H1 (cell line): ENCODE measurements around the gene CFLAR. TPM values are rescaled to one million over a fixed set of nuclear protein-coding genes. Genes with fewer than 3 reads are reported as not detected.

Experiments used
- CTCF ChIA-PET: fragments of 300-600 bp; sonication (Branson Sonifier 250); formaldehyde crosslinking; loops from one replicate; lab custom pipeline; 2021; ENCODE audit not compliant: partially characterized antibody; lab: Charles Lee
- POLR2A ChIA-PET: fragments of 300-600 bp; sonication (Branson Sonifier 250); formaldehyde crosslinking; loops from one replicate; lab custom pipeline; 2021; ENCODE audit warnings: inconsistent platforms; ENCODE audit not compliant: partially characterized antibody; lab: Charles Lee
- DNase-seq, 2 experiments: peaks; one replicate each; pipeline versions ENCODE4 v3.0.0 to v3.0.0-alpha.2; 2010 to 2022; ENCODE audit warnings: low spot score in 2 of 2, low read depth in 1 of 2, mixed read lengths in 1 of 2
- FAIRE-seq: peaks from 2 replicates; lab custom pipeline; 2011; peaks lifted over from hg19 to GRCh38; lab: Jason Lieb, UNC
- H2AFZ ChIP-seq: 2 replicates; pipeline ENCODE4 v1.8.1; 2012; ENCODE audit warnings: low read length, inconsistent platforms
- H2AK5ac ChIP-seq: 2 replicates; pipeline ENCODE4 v1.6.1; 2013; ENCODE audit warnings: low read depth, low read length
- H2BK120ac ChIP-seq: replicated peaks from 2 replicates; pipeline ENCODE3; 2013; ENCODE audit warnings: low read depth, low read length, inconsistent platforms
- H2BK12ac ChIP-seq: 2 replicates; pipeline ENCODE4 v1.6.1; 2013; ENCODE audit warnings: low read depth, low read length
- H2BK15ac ChIP-seq: 2 replicates; pipeline ENCODE4 v1.6.1; 2013; ENCODE audit warnings: low read length
- H2BK20ac ChIP-seq: 2 replicates; pipeline ENCODE4 v1.6.1; 2013; ENCODE audit warnings: low read length
- H2BK5ac ChIP-seq: 2 replicates; pipeline ENCODE4 v1.6.1; 2013; ENCODE audit warnings: low read depth, low read length
- H3K14ac ChIP-seq: 2 replicates; pipeline ENCODE4 v1.6.1; 2013; ENCODE audit warnings: inconsistent platforms; ENCODE audit not compliant: insufficient read length
- H3K18ac ChIP-seq: 2 replicates; pipeline ENCODE4 v1.6.1; 2013; ENCODE audit warnings: low read length; ENCODE audit errors: extremely low read depth
- H3K23ac ChIP-seq: 2 replicates; pipeline ENCODE4 v1.6.1; 2013; ENCODE audit warnings: inconsistent platforms; ENCODE audit not compliant: insufficient read length
- H3K23me2 ChIP-seq: 2 replicates; pipeline ENCODE4 v1.6.1; 2013; ENCODE audit warnings: low read depth, low read length
- H3K27ac ChIP-seq: 2 replicates; pipeline ENCODE4 v1.6.1; 2011; ENCODE audit warnings: low read depth, low read length, inconsistent platforms
- H3K27me3 ChIP-seq, 4 experiments: replicated peaks in 1 of 4; 1 replicate in 1 of 4; 2 replicates in 3 of 4; pipeline versions ENCODE4 v1.6.1 to v1.8.1; 2011 to 2013; ENCODE audit warnings: low read length in 3 of 4, mild to moderate bottlenecking in 3 of 4, inconsistent platforms in 2 of 4, mixed read lengths in 2 of 4, moderate library complexity in 1 of 4; ENCODE audit not compliant: control insufficient read depth in 3 of 4, insufficient read depth in 3 of 4; ENCODE audit errors: extremely low read depth in 1 of 4
- H3K36me3 ChIP-seq, 4 experiments: 2 replicates each; pipeline versions ENCODE4 v1.6.1 to v1.8.1; 2011 to 2013; ENCODE audit warnings: mild to moderate bottlenecking in 4 of 4, low read length in 3 of 4, moderate library complexity in 2 of 4, control low read depth in 1 of 4, inconsistent platforms in 1 of 4; ENCODE audit not compliant: insufficient read depth in 4 of 4, control insufficient read depth in 2 of 4
- H3K4ac ChIP-seq: replicated peaks from 2 replicates; pipeline ENCODE3; 2013; ENCODE audit warnings: low read length, low read depth, mixed read lengths, inconsistent platforms; ENCODE audit not compliant: insufficient read length
- H3K4me1 ChIP-seq, 4 experiments: replicated peaks in 1 of 4; 1 replicate in 1 of 4; 2 replicates in 3 of 4; pipeline versions ENCODE4 v1.6.1 to v1.8.1; 2011 to 2013; ENCODE audit warnings: low read length in 3 of 4, inconsistent platforms in 2 of 4, mixed read lengths in 1 of 4; ENCODE audit not compliant: insufficient read depth in 4 of 4, control insufficient read depth in 3 of 4
- H3K4me2 ChIP-seq, 2 experiments: 2 replicates each; pipeline versions ENCODE4 v1.6.1 to v1.8.1; 2011 to 2013; ENCODE audit warnings: low read depth in 2 of 2, low read length in 2 of 2, control low read depth in 1 of 2, inconsistent platforms in 1 of 2, mild to moderate bottlenecking in 1 of 2; ENCODE audit not compliant: insufficient read depth in 1 of 2
- H3K4me3 ChIP-seq, 4 experiments: fragments of 200-600, 300-600 bp in 1 of 4; sonication (generic), shearing (Covaris generic), sonication (Bioruptor Twin) in 1 of 4; 2 replicates each; pipeline versions ENCODE4 v1.5.1 to v1.8.1; 2011 to 2016; ENCODE audit warnings: low read length in 4 of 4, low read depth in 3 of 4, control low read depth in 2 of 4, inconsistent platforms in 2 of 4, mild to moderate bottlenecking in 2 of 4, mixed read lengths in 1 of 4, moderate library complexity in 1 of 4; ENCODE audit not compliant: insufficient read depth in 2 of 4; ENCODE audit errors: extremely low read depth in 1 of 4
- H3K56ac ChIP-seq: replicated peaks from 2 replicates; pipeline ENCODE3; 2013; ENCODE audit warnings: low read depth, mild to moderate bottlenecking, mixed read lengths, low read length, inconsistent platforms; ENCODE audit not compliant: insufficient read length
- H3K79me1 ChIP-seq: 2 replicates; pipeline ENCODE4 v1.6.1; 2013; ENCODE audit warnings: low read depth, low read length, control low read depth
- H3K79me2 ChIP-seq, 2 experiments: 2 replicates each; pipeline versions ENCODE4 v1.6.1 to v1.8.1; 2012 to 2013; ENCODE audit warnings: low read length in 2 of 2, mild to moderate bottlenecking in 2 of 2, inconsistent platforms in 1 of 2; ENCODE audit not compliant: insufficient read depth in 2 of 2, control insufficient read depth in 1 of 2
- H3K9ac ChIP-seq, 4 experiments: replicated peaks in 1 of 4; 1 replicate in 1 of 4; 2 replicates in 3 of 4; pipeline versions ENCODE4 v1.6.1 to v1.8.1; 2011 to 2013; ENCODE audit warnings: low read depth in 3 of 4, low read length in 3 of 4, control low read depth in 2 of 4, mild to moderate bottlenecking in 2 of 4, moderate library complexity in 2 of 4, inconsistent platforms in 1 of 4; ENCODE audit errors: extremely low read depth in 1 of 4
- H3K9me3 ChIP-seq, 2 experiments: 2 replicates each; pipeline versions ENCODE4 v1.6.1 to v1.8.1; 2012 to 2013; ENCODE audit warnings: mild to moderate bottlenecking in 2 of 2, moderate library complexity in 2 of 2, control low read depth in 1 of 2, inconsistent platforms in 1 of 2, low read depth in 1 of 2, low read length in 1 of 2, mixed read lengths in 1 of 2; ENCODE audit not compliant: insufficient read depth in 2 of 2
- H4K20me1 ChIP-seq, 2 experiments: replicated peaks in 1 of 2; 2 replicates each; pipeline versions ENCODE3 to v1.8.1; 2011 to 2013; ENCODE audit warnings: inconsistent platforms in 2 of 2, low read length in 2 of 2, mild to moderate bottlenecking in 1 of 2; ENCODE audit not compliant: insufficient read depth in 2 of 2, control insufficient read depth in 1 of 2
- H4K5ac ChIP-seq: 2 replicates; pipeline ENCODE4 v1.6.1; 2013; ENCODE audit warnings: low read length, low read depth, mixed read lengths, inconsistent platforms; ENCODE audit not compliant: insufficient read length
- H4K8ac ChIP-seq: 2 replicates; pipeline ENCODE4 v1.8.0; 2013; ENCODE audit warnings: mild to moderate bottlenecking, moderate library complexity, low read length, inconsistent platforms; ENCODE audit not compliant: insufficient read depth; ENCODE audit errors: extremely low read depth
- H4K91ac ChIP-seq: replicated peaks from 2 replicates; pipeline ENCODE3; 2013; ENCODE audit warnings: low read length, mixed read lengths, inconsistent platforms; ENCODE audit not compliant: insufficient read length
- BACH1 ChIP-seq: IDR thresholded peaks from 2 replicates; pipeline ENCODE4 v1.6.1; 2012; ENCODE audit warnings: low read length, improper control_type of control experiment
- BCL11A ChIP-seq, 2 experiments: IDR thresholded peaks; one replicate each; pipeline ENCODE4 v1.6.1; 2011; ENCODE audit warnings: low read depth in 2 of 2, low read length in 2 of 2, mild to moderate bottlenecking in 2 of 2
- BRCA1 ChIP-seq: IDR thresholded peaks from 2 replicates; pipeline ENCODE4 v1.6.1; 2012; ENCODE audit warnings: low read depth, low read length, improper control_type of control experiment
- CBX5 ChIP-seq: fragments of 300-800, 300-1000 bp; sonication (generic); IDR thresholded peaks from 2 replicates; pipeline ENCODE4 v1.7.1; 2016; ENCODE audit warnings: antibody characterized with exemption, low read length, low read depth
- CBX8 ChIP-seq: fragments of 300-800, 300-1000 bp; sonication (generic); IDR thresholded peaks from 2 replicates; pipeline ENCODE4 v1.7.1; 2016; ENCODE audit warnings: low read depth, low read length, borderline replicate concordance
- CEBPB ChIP-seq: IDR thresholded peaks from 2 replicates; pipeline ENCODE4 v1.6.1; 2012; ENCODE audit warnings: low read depth, low read length
- CHD2 ChIP-seq: IDR thresholded peaks from 2 replicates; pipeline ENCODE4 v1.6.1; 2012; ENCODE audit warnings: low read length, improper control_type of control experiment
- CTBP2 ChIP-seq: IDR thresholded peaks from 2 replicates; pipeline ENCODE4 v1.7.0; 2011; ENCODE audit warnings: borderline replicate concordance, mild to moderate bottlenecking, moderate library complexity, mixed read lengths, low read length; ENCODE audit not compliant: insufficient read depth, insufficient read length
- HDAC2 ChIP-seq, 2 experiments: fragments of 300-600 bp in 1 of 2; sonication (generic) in 1 of 2; IDR thresholded peaks; 2 replicates each; pipeline ENCODE4 v1.6.1; 2011 to 2012; ENCODE audit warnings: low read depth in 2 of 2, low read length in 2 of 2, mild to moderate bottlenecking in 2 of 2, moderate library complexity in 2 of 2, borderline replicate concordance in 1 of 2, inconsistent platforms in 1 of 2
- RXRA ChIP-seq: IDR thresholded peaks from 2 replicates; pipeline ENCODE4 v1.6.1; 2011; ENCODE audit warnings: low read depth, mild to moderate bottlenecking, low read length, moderate library complexity; ENCODE audit not compliant: insufficient read depth
- SIX5 ChIP-seq: IDR thresholded peaks from 2 replicates; pipeline ENCODE4 v1.6.1; 2011; ENCODE audit warnings: mild to moderate bottlenecking, low read depth, low read length
- TAF1 ChIP-seq: IDR thresholded peaks from 2 replicates; pipeline ENCODE4 v1.6.1; 2011; ENCODE audit warnings: mild to moderate bottlenecking, low read depth, low read length
- WGBS, 2 experiments: shearing (Covaris generic) in 1 of 2; methylation state at CpG; one replicate each; pipeline versions ENCODE4 v1.1.6 to v1.1.7; 2013 to 2015; ENCODE audit warnings: low lambda C conversion rate in 2 of 2, mixed read lengths in 2 of 2, inconsistent platforms in 1 of 2, low coverage in 1 of 2, missing lambda C conversion rate in 1 of 2; ENCODE audit not compliant: insufficient replicate concordance in 2 of 2, insufficient coverage in 1 of 2, insufficient read length in 1 of 2; ENCODE audit errors: extremely low coverage in 1 of 2, missing lambda C conversion rate in 1 of 2; 5-methylcytosine and 5-hydroxymethylcytosine counted together
- polyA plus RNA-seq, 7 experiments: library from polyadenylated mRNA; depleted of rRNA in 3 of 7; stranded (reverse) in 5 of 7; unstranded in 2 of 7; fragments of >200 nt in 5 of 7; fragments of 200-250 nt in 2 of 7; gene quantifications; 1 replicate in 5 of 7; 2 replicates in 1 of 7; 4 replicates in 1 of 7; pipeline versions ENCODE4 v1.2.1 to v1.2.3, GENCODE V29; 2011 to 2013; ENCODE audit warnings: missing spikeins in 2 of 7, mixed read lengths in 2 of 7
- total RNA-seq: library from RNA; stranded (reverse); fragmentation: NEBNext Ultra II Directional; extraction: Animal tissue kit (Norgen Biotek cat#: 25700); gene quantifications from 2 replicates; pipeline ENCODE4 v1.2.1, GENCODE V29; 2021
- TF ChIP-seq, protein P1 (sequence below): IDR thresholded peaks from 2 replicates; pipeline ENCODE4 v1.6.1; 2011; ENCODE audit warnings: low read depth, mild to moderate bottlenecking, low read length; ENCODE audit not compliant: insufficient read depth

The CFLAR gene
- total and polyA plus RNA-seq, 2 of the 8 experiments (the other 6 are each of a cell fraction or from before 2014, with no cell fraction given): 1.1 to 3.9 TPM

- H4K91ac ChIP-seq: no peak overlapping the region
- H3K9ac ChIP-seq: no peak overlapping the region
- H2BK5ac ChIP-seq: no peak overlapping the region
- TF ChIP-seq CHD2: no peak
- no peak for TF ChIP-seq CTBP2
- no peak for TF ChIP-seq BCL11A (IDR thresholded peaks at IDR 0.05; ENCODE audit: low read depth in 2 of 2, low read length in 2 of 2)
- TF ChIP-seq CBX8: no peak
- no peak for TF ChIP-seq RXRA
- no peak for TF ChIP-seq TAF1
- TF ChIP-seq SIX5: no peak
- TF ChIP-seq, protein P1, sequence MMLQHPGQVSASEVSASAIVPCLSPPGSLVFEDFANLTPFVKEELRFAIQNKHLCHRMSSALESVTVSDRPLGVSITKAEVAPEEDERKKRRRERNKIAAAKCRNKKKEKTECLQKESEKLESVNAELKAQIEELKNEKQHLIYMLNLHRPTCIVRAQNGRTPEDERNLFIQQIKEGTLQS: no peak
- TF ChIP-seq CBX5: no peak
- TF ChIP-seq BRCA1: no peak
- no peak for TF ChIP-seq BACH1
- TF ChIP-seq CEBPB: no peak
- no peak for TF ChIP-seq HDAC2 (IDR thresholded peaks at IDR 0.05; ENCODE audit: borderline replicate concordance in 1 of 2, low read depth in 2 of 2, low read length in 2 of 2)
- TF ChIP-seq, all 59 proteins: peak for 0
- H4K20me1 ChIP-seq: no peaks in the 10 kb centered on the region
- no peak overlapping the region for H2AFZ ChIP-seq
- no peak overlapping the region for H3K14ac ChIP-seq
- no peaks in the 10 kb centered on the region for H3K36me3 ChIP-seq
- H3K79me1 ChIP-seq: no peaks in the 10 kb centered on the region
- H3K4me3 ChIP-seq: no peak overlapping the region
- DNase-seq (no peak), FAIRE-seq (no peak)
- no peak overlapping the region for H3K27ac ChIP-seq
- H3K18ac ChIP-seq: no peak overlapping the region
- no peaks in the 10 kb centered on the region for H3K9me3 ChIP-seq
- no peak overlapping the region for H3K56ac ChIP-seq
- H4K5ac ChIP-seq: no peak overlapping the region
- no peak overlapping the region for H2BK20ac ChIP-seq
- H3K79me2 ChIP-seq: no peaks in the 10 kb centered on the region
- H3K27me3 ChIP-seq: no peaks in the 10 kb centered on the region
- no peaks in the 10 kb centered on the region; the same call in 1 of the 2 replicates for H3K23me2 ChIP-seq
- WGBS, 2 experiments: 90% methylated on average over 12 of the region's 12 CpGs; no CpG with 5 or more reads in 1 of the 2 experiments
- no peak overlapping the region for H3K4ac ChIP-seq
- H2BK120ac ChIP-seq: no peak overlapping the region
- no peak overlapping the region for H2BK15ac ChIP-seq
- CTCF ChIA-PET: interaction anchor here (0.6 to 3.9 kb wide), 2 partner anchors 24 to 1398 kb away, joined by 3 to 21 read pairs; no protein-coding TSS in a partner anchor
- H4K8ac ChIP-seq: no peak overlapping the region
- H2BK12ac ChIP-seq: no peak overlapping the region
- peaks cover 0 to 2% (median under 1%) of the 10 kb centered on the region in 4 experiments; a peak in 1 of 7 replicates for H3K4me1 ChIP-seq
- H3K23ac ChIP-seq: no peak overlapping the region
- POLR2A ChIA-PET: interaction anchor here (0.5 kb wide), 1 partner anchor 14 kb away, joined by 4 read pairs; no protein-coding TSS in a partner anchor
- H3K4me2 ChIP-seq: no peak overlapping the region
- no peak overlapping the region for H2AK5ac ChIP-seq
These were observed 92.7 kb downstream of the CFLAR start for GRCh38 chr2:201208563-201209252.
